WTC11 (cell line): ENCODE data around the gene KCNA2.

ENCODE experiments used
- ATF1 ChIP-seq: sonication (generic); formaldehyde crosslinking; IDR thresholded peaks from 2 replicates; pipeline ENCODE4 v1.8.1; 2023; ENCODE audit warnings: mild to moderate bottlenecking, moderate library complexity, missing genetic modification reagents
- CREB1 ChIP-seq: sonication (generic); formaldehyde crosslinking; IDR thresholded peaks from 2 replicates; pipeline ENCODE4 v1.8.0; 2023; ENCODE audit warnings: mild to moderate bottlenecking, missing genetic modification reagents
- CREM ChIP-seq: sonication (generic); formaldehyde crosslinking; IDR thresholded peaks from 2 replicates; pipeline ENCODE4 v1.8.1; 2022; ENCODE audit warnings: mild to moderate bottlenecking, missing genetic modification reagents, moderate library complexity
- ELF4 ChIP-seq: sonication (generic); formaldehyde crosslinking; IDR thresholded peaks from 2 replicates; pipeline ENCODE4 v1.8.1; 2022; ENCODE audit warnings: low read depth, mild to moderate bottlenecking, moderate library complexity, missing genetic modification reagents
- FOXP1 ChIP-seq: sonication (generic); formaldehyde crosslinking; IDR thresholded peaks from 2 replicates; pipeline ENCODE4 v1.8.0; 2022; ENCODE audit warnings: missing genetic modification reagents, mild to moderate bottlenecking, moderate library complexity, borderline replicate concordance
- MAX ChIP-seq: sonication (generic); formaldehyde crosslinking; IDR thresholded peaks from 2 replicates; pipeline ENCODE4 v1.8.0; 2022; ENCODE audit warnings: mild to moderate bottlenecking, missing genetic modification reagents
- TCF7 ChIP-seq: sonication (generic); formaldehyde crosslinking; IDR thresholded peaks from 2 replicates; pipeline ENCODE4 v1.8.0; 2022; ENCODE audit warnings: mild to moderate bottlenecking, low read depth, missing genetic modification reagents, moderate library complexity
- TP53 ChIP-seq: sonication (generic); formaldehyde crosslinking; IDR thresholded peaks from 2 replicates; pipeline ENCODE4 v1.8.1; 2023; ENCODE audit warnings: mild to moderate bottlenecking, missing genetic modification reagents
- ZBTB43 ChIP-seq: sonication (generic); formaldehyde crosslinking; IDR thresholded peaks from 2 replicates; pipeline ENCODE4 v1.8.1; 2023; ENCODE audit warnings: mild to moderate bottlenecking, missing genetic modification reagents
- ZNF317 ChIP-seq: sonication (generic); formaldehyde crosslinking; IDR thresholded peaks from 2 replicates; pipeline ENCODE4 v1.8.1; 2023; ENCODE audit warnings: low read depth, mild to moderate bottlenecking, moderate library complexity, missing genetic modification reagents, borderline replicate concordance
- TF ChIP-seq, protein P1 (sequence below): fragments of 200-600 bp; IDR thresholded peaks from 2 replicates; pipeline ENCODE4 v1.8.0; 2022; ENCODE audit warnings: antibody characterized with exemption
- TF ChIP-seq, protein P2 (sequence below): sonication (generic); formaldehyde crosslinking; IDR thresholded peaks from 2 replicates; pipeline ENCODE4 v1.8.0; 2022; ENCODE audit warnings: missing genetic modification reagents
- TF ChIP-seq, protein P3 (sequence below): sonication (generic); formaldehyde crosslinking; IDR thresholded peaks from 2 replicates; pipeline ENCODE4 v1.8.1; 2022; ENCODE audit warnings: low read depth, mild to moderate bottlenecking, moderate library complexity, missing genetic modification reagents, borderline replicate concordance
- TF ChIP-seq, protein P4 (sequence below): sonication (generic); formaldehyde crosslinking; IDR thresholded peaks from 2 replicates; pipeline ENCODE4 v1.8.1; 2022; ENCODE audit warnings: mild to moderate bottlenecking, missing genetic modification reagents, moderate library complexity, borderline replicate concordance

DNA sequence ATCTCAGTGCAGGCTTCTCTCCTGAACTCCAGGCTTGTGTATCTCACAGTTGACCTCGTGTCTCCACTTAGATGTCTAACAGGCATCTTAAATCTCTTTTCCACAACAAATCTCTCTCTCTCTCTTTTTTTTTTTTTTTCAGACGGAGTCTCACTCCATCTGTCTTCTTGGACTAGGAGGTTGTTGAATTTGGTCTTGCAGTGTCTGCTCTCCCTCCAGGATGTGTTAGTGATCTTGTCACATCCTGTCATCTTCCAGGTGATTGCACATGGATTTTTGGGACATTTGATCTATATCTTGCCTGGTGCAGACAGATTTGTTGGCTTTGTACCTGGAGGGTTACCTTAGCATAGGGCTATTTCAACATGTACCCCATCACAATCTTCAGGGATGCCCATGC is 60.7 kb downstream of the KCNA2 start:
- TF ChIP-seq MAX (CRISPR knock-in tag) (no peak), ELF4 (CRISPR knock-in tag) (no peak), TP53 (CRISPR knock-in tag) (no peak), FOXP1 (CRISPR knock-in tag) (no peak), ZBTB43 (CRISPR knock-in tag) (no peak), CREB1 (CRISPR knock-in tag) (no peak), CREM (CRISPR knock-in tag) (no peak), ATF1 (CRISPR knock-in tag) (no peak), TCF7 (CRISPR knock-in tag) (no peak), ZNF317 (CRISPR knock-in tag) (no peak)
- TF ChIP-seq, protein P1, sequence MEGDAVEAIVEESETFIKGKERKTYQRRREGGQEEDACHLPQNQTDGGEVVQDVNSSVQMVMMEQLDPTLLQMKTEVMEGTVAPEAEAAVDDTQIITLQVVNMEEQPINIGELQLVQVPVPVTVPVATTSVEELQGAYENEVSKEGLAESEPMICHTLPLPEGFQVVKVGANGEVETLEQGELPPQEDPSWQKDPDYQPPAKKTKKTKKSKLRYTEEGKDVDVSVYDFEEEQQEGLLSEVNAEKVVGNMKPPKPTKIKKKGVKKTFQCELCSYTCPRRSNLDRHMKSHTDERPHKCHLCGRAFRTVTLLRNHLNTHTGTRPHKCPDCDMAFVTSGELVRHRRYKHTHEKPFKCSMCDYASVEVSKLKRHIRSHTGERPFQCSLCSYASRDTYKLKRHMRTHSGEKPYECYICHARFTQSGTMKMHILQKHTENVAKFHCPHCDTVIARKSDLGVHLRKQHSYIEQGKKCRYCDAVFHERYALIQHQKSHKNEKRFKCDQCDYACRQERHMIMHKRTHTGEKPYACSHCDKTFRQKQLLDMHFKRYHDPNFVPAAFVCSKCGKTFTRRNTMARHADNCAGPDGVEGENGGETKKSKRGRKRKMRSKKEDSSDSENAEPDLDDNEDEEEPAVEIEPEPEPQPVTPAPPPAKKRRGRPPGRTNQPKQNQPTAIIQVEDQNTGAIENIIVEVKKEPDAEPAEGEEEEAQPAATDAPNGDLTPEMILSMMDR = no peak
- TF ChIP-seq, protein P2, sequence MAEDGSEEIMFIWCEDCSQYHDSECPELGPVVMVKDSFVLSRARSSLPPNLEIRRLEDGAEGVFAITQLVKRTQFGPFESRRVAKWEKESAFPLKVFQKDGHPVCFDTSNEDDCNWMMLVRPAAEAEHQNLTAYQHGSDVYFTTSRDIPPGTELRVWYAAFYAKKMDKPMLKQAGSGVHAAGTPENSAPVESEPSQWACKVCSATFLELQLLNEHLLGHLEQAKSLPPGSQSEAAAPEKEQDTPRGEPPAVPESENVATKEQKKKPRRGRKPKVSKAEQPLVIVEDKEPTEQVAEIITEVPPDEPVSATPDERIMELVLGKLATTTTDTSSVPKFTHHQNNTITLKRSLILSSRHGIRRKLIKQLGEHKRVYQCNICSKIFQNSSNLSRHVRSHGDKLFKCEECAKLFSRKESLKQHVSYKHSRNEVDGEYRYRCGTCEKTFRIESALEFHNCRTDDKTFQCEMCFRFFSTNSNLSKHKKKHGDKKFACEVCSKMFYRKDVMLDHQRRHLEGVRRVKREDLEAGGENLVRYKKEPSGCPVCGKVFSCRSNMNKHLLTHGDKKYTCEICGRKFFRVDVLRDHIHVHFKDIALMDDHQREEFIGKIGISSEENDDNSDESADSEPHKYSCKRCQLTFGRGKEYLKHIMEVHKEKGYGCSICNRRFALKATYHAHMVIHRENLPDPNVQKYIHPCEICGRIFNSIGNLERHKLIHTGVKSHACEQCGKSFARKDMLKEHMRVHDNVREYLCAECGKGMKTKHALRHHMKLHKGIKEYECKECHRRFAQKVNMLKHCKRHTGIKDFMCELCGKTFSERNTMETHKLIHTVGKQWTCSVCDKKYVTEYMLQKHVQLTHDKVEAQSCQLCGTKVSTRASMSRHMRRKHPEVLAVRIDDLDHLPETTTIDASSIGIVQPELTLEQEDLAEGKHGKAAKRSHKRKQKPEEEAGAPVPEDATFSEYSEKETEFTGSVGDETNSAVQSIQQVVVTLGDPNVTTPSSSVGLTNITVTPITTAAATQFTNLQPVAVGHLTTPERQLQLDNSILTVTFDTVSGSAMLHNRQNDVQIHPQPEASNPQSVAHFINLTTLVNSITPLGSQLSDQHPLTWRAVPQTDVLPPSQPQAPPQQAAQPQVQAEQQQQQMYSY (CRISPR knock-in tag) = no peak
- TF ChIP-seq, protein P3, sequence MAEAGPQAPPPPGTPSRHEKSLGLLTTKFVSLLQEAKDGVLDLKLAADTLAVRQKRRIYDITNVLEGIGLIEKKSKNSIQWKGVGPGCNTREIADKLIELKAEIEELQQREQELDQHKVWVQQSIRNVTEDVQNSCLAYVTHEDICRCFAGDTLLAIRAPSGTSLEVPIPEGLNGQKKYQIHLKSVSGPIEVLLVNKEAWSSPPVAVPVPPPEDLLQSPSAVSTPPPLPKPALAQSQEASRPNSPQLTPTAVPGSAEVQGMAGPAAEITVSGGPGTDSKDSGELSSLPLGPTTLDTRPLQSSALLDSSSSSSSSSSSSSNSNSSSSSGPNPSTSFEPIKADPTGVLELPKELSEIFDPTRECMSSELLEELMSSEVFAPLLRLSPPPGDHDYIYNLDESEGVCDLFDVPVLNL (CRISPR knock-in tag) = no peak
- TF ChIP-seq, protein P4, sequence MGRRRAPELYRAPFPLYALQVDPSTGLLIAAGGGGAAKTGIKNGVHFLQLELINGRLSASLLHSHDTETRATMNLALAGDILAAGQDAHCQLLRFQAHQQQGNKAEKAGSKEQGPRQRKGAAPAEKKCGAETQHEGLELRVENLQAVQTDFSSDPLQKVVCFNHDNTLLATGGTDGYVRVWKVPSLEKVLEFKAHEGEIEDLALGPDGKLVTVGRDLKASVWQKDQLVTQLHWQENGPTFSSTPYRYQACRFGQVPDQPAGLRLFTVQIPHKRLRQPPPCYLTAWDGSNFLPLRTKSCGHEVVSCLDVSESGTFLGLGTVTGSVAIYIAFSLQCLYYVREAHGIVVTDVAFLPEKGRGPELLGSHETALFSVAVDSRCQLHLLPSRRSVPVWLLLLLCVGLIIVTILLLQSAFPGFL (CRISPR knock-in tag) = no peak
